Myocyte (in vitro differentiated cells): Measurements from ENCODE around the gene BCAS4. TPM values are rescaled to one million over a fixed set of nuclear protein-coding genes. Genes with fewer than 3 reads are reported as not detected.
"Not testable (repeated sequence)": the region's sequence is repeated elsewhere in the genome, so short reads cannot be mapped to it uniquely, and the experiment has no call there.

Experiments used
- DNase-seq: peaks from one replicate; pipeline ENCODE4 v3.0.0-alpha.2; 2012; ENCODE audit warnings: low read depth
- total RNA-seq: library from RNA; depleted of rRNA; stranded (reverse); fragments of >200 nt; gene quantifications from 2 replicates; pipeline ENCODE4 v1.2.3, GENCODE V29; 2014

BCAS4 gene
- total RNA-seq, 1 donor from 2014 or later: 5.6 TPM

DNA sequence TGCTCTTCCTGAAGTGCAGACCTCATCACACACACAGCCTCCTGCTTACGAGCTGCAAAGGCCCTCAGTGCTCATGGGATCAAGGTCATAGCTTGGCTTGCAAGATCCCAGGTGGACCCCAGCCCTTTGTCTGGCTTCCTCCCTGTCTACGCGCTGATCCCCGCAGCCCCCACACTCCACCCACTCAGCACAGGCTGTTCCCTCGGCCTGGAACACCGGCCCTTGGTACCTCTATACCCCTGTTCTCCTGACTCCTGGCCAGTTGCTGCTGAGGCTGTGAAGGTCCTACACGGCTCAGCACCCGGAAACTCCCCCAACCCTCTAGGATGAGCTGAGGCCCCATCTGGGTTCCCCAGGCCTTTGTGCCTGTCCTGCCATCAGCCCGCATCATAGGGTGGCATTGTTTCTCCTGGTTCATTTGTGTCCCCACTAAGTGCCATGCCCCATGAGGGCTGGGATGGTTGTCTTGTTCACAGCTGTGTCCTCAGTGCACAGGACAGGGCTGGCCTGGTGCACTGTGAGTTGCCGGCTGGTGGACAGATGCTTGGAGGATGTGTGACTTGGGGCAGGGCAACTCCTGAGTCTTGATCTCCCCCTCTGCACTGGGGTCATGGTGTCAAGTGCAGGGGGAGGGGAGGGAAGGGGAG lies 79.4 kb downstream of the BCAS4 start:
- no peak for DNase-seq

DNA sequence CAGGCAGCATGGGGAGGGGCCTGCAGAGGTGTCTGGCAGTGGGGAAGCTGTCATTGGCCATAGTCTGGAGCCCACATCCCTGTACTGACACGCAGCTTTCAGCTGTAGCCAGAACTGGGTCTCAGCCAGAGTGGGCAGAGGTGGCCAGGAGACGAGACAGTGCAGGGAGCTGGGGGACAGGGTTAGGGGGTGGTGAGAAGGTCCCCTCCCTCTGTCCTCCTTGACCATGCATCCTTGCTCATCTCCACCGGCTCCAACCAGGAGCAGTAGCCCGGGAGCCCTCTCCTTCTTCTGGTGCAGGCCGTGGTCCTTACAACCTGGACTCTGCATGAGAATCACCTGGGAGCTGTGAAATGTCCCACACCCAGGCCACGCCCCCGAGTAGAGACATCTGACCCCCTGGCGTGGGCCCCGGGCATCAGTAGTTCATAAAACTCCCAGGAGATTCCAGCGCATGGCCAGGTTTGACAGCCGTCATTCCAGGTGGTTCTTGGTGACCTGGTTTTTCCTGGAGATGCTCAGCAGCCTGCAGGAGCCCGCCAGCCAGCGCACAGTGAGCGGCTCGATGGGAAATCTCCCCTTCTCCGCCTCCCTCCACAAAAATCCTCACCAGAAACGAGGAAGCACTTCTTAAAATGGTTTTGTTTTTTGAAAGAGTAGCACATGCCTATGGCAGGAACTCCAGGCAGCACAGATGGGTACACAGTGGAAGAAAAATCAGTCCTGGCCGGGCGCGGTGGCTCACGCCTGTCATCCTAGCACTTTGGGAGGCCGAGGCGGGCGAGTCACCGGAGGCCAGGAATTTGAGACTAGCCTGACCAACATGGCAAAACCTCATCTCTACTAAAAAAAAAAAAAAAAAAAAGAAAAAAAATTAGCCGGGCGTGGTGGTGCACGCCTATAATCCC lies 80.2 kb downstream of the BCAS4 start:
- DNase-seq: no peak

DNA sequence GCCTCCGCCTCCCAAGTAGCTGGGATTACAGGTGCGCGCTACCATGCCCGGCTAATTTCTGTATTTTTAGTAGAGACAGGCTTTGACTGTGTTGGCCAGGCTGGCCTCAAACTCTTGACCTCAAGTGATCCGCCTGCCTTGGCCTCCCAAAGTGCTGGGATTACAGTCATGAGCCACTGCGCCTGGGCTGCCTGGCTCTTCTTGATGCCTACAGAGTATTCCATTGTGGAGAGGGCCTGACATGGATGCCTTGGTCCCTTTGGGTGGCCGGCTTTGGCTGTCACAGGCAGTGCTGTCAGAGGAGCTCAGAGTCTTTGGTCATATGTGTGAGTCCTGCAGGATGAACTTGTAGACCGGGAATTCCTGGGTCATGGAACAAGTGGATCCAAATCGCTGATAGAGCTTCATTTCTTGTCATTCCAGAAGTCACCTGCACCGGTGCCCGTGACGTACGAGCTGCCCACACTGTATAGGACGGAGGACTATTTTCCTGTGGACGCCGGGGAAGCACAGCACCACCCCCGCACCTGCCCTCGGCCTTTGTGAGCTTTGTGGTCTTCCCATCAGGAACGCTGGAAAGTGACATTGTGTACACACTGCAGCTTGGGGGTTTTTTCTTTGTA lies 81.3 kb downstream of the BCAS4 start:
- no peak for DNase-seq

DNA sequence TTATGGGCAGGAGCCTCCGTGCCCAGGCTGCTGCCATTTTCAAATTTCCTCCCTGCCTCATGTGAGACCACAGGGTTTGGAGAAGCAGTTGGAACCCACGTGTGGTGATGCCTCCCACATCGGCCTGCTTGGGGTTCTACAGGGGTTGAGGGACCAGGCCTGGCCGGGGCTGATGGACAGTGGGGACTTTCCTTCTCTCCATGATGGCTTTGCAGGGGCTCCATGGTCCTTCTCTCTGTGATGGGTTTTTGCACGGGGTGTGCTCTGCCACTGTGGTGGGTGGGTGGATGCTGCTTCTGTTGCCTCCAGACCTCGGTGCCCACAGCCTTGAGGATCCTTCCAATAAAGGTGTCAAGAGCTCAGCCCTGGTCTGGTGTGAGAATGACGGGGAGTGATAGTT lies 82.0 kb downstream of the BCAS4 start:
- DNase-seq: no peak

DNA sequence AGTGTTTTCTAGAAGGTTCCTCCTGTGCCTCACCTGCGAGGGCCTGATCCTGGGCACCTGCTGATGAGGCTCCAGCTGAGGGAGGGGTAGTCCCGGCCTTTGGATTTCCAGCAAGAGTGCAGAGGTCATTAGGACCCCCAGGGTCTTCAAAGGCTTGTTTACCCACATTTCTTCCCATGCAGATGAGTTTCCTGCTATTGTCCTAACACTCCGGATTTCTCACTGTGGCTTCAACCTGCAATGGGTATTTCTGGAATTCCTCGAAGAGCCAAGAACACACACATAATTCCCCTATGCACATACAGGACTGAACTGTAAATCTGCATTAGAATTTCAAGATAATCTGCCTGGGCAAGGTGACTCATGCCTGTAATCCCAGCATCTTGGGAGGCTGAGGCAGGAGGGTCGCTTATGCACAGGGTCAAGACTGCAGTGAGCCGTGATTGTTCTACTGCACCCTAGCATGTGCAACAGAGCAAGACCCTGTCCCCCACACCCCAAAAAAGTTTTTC lies 82.4 kb downstream of the BCAS4 start:
- no peak for DNase-seq

DNA sequence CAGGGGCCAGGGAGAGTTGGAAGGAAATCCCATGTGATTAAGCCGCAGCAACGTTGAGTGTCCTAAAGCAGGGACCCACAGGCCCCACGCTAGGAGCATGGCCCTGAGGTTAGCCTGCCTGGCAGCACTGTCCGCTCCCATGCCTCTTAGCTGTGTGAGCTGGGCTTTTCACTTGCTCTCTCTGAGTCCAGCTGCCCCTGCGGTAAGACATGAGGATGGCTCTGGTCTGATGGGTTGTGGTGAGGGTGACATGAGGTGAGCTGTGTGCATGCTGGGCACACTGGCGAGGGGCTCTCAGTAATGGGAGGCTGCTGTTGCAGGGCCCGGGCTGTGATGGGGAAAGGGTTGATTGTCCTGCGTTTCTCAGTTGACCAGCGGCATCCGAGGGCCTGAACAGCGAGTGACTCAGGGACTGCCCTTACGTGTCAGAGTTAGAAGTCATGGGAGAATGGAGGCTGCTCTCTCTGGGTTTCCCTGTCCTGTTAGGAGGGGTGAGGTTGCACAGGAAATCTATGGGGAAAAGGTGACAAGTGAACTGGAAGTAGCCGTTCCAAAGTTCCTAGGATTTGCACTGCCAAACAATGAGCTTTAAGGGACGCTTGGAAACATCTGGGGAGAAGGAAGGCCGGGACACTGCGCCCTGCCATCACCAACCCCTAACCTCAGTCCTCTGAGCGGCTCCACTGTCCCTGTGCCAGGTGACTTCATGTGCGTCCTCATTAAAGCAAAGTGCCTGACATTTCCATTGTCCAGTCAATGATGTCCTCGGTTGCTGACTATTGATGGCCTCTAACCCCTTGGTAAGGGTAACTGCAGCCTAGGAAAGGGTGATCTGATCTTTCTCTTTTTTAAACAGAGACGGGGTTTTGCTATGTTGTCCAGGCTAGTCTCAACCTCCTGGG lies 85.0 kb downstream of the BCAS4 start:
- DNase-seq: no peak

DNA sequence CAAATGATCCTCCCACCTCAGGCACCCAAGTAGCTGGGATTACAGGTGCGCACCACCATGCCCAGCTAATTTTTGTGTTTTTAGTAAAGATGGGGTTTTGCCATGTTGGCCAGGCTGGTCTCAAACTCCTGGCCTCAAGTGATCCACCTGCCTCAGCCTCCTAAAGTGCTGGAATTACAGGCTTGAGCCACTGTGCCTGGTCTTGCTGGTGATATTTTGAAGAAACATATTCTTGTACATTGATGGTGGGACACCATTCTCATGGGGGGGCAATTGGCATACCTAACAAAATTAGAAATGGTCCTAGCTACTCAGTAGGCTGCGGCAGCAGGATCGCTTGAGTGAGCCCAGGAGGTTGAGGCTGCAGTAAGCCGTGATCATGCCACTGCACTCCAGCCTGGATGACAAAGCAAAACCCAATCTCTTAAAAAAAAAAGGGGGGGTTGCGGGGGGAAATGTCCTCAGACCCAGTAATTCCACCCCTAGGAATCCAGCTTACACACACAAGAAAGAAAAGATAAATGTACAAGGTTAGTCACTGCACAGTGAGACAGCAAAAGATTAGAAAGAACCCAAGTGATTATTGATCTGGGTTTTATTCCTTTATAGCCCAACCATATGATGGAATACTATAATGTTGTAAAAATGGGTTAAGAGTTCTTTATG lies 87.0 kb downstream of the BCAS4 start:
- DNase-seq: not testable (repeated sequence)

DNA sequence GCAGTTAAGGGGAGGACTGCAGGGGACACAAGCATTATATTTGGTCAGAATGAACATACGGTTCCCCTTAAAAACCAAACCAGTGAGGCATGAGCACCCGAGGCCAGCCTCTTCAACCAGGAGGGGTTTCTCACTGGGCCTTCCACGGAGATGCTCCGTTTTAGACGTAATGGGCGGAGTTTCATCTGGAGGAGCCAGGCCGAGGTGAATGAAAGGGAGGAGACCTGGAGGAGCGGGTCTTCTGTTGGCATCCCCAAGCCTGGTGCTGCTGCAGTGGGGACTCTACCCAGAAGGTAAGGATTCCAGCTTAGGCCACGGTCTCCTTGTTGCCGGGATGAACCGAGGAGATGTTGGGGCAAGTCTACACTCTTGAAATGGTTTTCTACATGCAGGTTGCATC lies 89.0 kb downstream of the BCAS4 start:
- no peak for DNase-seq

DNA sequence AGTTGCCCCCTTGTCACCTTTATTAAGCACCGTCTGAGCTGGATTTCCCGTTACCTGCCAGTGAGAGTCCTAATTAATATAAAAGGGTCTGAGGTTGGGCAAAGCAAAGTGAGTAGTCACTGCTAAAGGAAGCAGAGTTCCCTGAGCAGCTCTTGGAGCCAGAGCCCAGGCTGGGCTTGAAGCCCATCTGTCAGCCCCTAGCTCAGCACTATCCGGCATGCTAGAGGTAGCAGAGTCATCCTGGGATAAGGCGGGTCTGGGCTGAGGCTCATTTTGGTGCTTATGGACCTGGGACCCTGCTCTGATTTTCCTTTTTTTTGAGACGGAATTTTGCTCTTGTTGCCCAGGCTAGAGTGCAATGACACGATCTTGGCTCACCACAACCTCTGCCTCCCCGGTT lies 90.2 kb downstream of the BCAS4 start:
- no peak for DNase-seq

DNA sequence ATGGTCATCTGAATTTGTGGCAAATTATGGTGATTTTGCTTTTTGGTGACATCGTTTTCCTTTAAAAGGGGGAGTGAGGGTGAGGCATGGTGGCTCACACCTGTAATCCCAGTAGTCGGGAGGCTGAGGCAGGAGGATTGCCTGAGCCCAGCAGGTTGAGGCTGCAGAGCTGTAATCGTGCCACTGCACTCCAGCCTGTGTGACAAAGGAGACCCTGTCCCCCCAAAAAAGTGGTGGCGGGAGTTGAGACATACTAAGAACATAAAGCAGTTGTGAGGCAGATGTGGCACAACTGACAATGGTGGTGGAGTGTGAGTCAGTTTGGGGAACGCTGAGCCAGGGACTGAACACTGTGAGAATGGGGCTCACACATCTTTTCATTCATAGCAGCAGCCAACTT lies 90.9 kb downstream of the BCAS4 start:
- DNase-seq: no peak

DNA sequence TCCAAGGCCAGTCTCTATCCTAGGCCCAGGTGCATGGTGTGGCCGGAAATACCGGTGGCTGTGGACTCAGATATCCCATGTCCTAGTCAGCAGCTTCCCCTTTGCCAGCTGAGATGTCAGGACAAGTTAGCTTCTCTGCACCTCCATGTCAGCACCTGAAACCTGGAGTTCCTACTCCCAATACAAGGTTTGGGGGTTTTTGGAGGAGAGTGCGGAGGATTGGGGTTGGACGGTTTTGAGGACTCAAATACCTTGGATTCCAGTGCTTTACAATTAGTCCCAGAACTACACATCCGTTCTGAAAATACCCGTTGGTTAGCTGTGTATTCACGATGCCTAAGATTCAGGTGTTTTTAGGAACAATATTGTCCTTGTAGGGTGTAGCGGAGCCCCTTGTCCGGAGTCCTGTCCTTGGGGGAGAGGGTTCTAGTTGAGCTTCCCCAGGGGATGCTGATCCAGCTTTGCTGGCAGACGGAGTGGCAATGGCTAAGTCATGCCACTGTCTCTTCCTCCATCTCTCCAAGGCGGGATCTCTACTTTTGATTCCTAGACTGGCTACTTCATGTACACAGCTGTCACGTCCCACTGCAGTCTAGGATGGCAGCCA lies 91.4 kb downstream of the BCAS4 start:
- no peak for DNase-seq

DNA sequence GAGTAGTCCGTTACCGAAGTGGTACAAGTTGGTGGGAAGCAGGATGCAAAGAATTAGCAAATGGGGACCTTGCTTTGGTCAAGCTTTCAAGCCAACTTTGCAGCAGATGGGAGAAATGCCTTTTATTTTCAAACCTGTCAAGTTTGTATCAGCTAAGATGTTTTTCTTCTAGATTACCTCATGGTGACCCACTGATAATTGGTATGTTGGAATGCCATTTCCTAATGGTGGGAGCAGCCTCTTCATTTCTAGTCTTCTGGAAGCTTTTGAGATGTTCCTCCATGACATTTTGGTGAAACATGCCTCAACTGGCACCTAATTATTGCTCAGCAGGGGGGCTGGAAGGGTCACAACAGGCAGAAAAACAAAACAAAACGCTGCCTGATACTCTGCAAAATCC lies 92.7 kb downstream of the BCAS4 start:
- DNase-seq: no peak

DNA sequence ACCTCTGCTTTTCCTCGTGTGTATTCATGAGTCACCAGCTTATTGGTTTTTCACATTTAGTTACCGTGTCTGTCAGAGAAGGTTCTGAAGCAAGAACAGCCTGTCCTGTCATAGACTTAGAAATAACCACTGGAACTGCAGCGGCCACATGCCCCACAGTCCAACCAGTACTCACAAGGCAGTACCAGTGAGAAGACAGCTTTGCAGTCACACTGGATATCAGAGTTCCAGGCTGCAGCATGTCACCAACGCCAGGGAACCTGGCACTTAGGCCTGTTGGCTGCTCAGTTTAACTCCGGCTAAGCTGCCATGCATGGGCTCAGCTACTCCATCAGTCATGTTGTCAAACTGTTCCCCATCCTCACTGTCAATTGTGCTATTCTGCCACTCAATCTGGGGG lies 96.3 kb downstream of the BCAS4 start:
- no peak for DNase-seq

DNA sequence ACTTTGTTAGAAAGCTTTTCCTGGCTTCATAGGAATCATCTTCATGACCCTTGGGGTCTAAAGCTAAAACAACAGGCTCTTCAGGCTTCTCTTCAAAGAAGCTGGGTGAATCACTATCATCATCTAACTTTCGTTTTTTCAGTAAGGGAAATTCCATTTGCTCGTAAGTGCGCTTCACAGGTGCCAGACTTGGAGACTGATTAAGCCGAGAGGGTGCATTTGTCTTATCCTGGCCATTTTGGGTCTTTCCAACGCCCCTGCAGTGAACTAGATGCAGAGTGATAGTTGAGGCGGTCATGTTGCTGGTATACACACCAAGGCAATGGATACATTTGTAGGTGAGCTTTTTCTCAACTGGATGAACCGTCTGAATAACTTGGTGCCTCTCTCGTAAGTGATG lies 97.5 kb downstream of the BCAS4 start:
- DNase-seq: no peak

DNA sequence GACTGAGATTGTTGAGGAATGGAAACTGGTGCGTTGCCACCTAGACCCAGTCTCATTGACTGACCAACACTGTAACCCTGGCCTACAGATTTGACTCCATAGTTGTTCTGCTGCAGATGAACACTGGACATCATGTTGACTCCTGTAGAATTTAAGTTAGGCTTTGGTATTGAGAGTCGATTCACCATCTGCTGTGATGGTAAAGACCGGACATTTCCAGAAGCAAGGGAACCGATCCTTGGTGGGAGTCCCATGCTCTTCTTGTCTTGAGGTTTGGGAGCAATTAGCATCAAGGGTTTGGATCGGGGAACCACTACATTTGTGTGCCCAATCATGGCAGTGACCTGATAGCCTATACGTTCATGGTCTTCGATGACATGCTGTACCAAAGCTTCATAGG lies 98.8 kb downstream of the BCAS4 start:
- DNase-seq: no peak

DNA sequence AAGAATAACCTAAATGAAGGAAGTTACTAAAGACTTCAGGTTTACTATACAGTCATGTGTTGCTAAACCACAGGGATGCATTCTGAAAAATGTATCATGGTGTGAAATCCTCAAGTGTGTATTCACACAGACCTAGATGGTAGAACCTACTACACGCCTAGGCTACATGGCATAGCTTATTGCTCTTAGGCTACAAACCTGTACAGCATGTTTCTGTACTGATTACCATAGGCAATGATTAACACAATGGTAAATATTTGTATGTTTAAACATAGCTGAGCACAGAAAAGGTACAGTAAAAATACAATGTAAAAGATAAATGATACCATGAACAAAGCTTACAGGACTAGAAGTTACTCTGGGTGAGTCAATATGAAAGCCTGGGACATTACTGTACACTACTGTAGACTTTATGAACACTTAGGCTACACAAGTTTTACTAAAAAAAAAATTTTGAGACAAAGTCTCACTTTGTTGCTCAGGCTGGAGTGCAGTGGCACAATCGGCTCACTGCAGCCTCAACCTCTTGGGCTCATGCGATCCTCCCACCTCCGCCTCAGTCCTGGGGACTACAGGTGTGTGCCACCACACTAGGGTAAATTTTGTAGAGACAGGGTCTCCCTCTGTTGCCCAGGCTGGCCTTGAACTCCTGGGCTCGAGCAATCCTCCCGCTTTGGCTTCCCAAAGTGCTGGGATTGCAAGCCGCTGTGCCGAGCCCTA lies 100.4 kb downstream of the BCAS4 start:
- no peak for DNase-seq

DNA sequence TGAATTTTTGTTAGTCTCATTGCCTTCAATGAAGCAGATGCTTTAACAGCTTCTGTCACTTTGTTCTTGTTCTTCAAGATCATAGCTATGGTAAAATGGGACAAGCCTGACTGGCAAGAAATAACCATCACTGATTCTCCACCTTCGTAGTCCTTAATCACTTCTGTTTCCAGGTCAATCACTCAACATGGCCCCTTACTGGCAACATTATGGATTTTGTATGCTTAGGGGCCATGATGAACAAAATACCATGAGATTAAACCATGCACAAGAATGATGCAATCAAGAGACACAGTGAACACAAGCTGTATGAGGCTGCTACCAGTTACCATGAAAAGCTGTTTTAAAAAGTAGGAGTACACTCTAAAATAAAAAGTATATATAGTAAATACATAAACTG lies 103.6 kb downstream of the BCAS4 start:
- no peak for DNase-seq

DNA sequence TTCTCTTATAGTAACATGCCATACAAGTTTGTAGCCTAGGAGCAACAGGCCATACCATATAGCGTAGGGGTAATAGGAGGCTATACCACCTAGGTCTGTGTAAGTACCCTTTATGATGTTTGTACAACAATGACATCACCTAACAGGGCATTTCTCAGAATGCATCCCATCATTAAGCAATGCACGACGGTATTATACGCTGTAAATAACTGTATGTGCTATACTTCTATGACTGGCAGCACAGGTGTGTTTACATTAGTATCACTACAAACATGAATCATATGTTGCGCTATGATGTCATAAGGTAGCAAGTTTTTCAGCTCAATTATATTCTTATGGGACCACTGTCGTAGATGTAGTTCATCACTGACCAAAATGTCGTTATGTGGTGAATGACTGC lies 105.4 kb downstream of the BCAS4 start:
- no peak for DNase-seq

DNA sequence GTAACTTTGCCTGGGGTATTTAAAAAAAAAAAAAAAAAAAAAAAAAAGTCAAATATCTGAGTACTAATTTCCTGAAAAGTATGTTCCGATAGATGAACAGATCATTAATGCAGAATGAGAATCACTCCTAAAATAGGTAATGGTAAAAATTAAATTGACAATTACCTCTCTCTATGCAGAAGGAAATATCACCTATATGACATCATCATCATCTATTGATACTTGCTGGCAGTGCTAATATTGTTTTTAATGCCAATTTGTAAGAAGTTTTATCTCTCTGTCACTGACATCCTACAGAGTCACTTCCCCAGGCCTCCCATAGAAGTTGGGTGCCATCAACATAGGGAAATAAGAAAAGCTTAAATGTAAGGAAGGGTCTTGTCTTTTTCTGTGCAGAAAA lies 106.4 kb downstream of the BCAS4 start:
- no peak for DNase-seq
